ENCODE data around the gene MLXIP. TPM values are rescaled to one million over a fixed set of nuclear protein-coding genes. Genes with fewer than 3 reads are reported as not detected.

MLXIP gene
- total and polyA plus RNA-seq, 7 donors = 50.9 to 184 (median 114) TPM

DNA sequence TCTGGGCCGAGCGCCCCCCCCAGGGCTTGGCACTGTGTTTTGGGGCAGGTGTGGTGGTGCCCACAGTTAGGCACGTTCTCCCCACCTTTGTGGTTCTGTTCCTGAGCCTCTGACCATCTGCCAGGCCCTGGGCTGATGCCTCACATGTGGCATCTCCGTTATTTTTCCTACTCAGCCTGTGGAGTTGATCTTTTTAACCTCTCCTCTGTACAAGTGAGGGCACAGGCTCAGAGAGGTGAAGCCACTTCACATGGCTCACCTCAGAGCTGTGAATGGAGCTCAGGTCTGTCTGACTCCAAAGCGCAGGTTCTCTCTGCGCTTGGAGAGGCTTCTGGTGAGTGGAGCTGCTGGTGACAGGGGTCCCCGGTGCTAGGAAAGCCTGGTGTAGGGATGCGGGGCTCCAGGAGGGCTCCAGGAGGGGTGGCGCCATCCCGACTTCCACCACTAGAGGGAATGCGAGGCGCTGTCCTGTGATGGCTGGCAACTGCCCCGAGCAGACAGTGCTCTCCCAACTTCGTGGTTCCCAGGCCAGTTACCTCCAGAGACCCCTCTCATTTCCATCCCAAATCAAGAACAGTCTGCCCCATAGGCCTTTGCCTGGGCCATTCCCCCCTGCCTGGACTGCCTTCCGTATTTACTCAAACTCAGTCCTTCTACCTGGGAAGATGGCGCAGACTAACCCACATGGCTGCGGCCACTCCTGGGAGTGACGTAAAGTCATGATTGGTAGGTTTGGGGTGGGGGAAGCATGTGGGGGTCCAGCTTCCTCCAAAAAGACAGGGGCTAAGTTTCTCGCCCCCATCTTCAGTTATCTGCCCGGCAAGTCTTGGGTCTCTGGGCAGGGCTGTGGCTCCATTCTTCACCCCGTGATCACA lies 47.0 kb upstream of the MLXIP start:
- ATAC-seq (peak; percentile 36 to 57 (median 50)), DNase-seq (peak in 1 of 2 donors; percentile 72)
- H3K36me3 ChIP-seq (ENCODE audit: insufficient read depth in 1 of 2, low read depth in 1 of 2) = peaks cover 0 to 16% of the 10 kb centered on the region in 2 donors
- H3K9me3 ChIP-seq = no peaks in the 10 kb centered on the region
- H3K4me1 ChIP-seq = peaks cover 39% of the 10 kb centered on the region
- no peak overlapping the region for H3K27ac ChIP-seq
- intact Hi-C loops (cut with DNase I) = no loop called here
- TF ChIP-seq CTCF (IDR thresholded peaks at IDR 0.05) = peak; percentile 63
- H3K4me3 ChIP-seq = no peak overlapping the region
- 64 to 69% (median 68%) methylated on average over 20 to 21 of the region's 21 CpGs for WGBS, 3 donors
- H3K27me3 ChIP-seq (ENCODE audit: insufficient read depth in 3 of 3, low read length in 2 of 3) = no peaks in the 10 kb centered on the region

DNA sequence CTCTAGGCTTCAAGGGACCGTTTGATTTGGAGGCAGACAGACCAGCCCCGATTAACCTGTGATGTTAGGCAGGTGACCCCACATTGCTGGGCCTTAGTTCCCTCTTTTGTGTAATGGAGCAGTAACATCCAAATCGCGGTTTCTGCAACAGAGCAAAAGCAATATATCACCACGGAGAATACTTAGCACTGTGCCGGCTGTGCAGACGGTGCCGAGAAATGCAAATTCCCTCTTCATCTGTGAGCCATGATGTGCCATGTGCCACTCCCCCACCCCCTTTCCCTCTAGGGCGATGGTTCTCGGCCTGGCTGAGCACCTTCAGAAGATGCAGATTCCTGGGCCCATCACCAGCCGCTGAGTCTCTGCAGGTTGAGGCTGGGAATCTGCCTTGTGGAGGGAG lies 46.0 kb upstream of the MLXIP start:
- no peak overlapping the region for H3K27ac ChIP-seq
- no peaks in the 10 kb centered on the region for H3K9me3 ChIP-seq
- TF ChIP-seq CTCF (IDR thresholded peaks at IDR 0.05) = no peak
- H3K4me3 ChIP-seq = no peak overlapping the region
- H3K36me3 ChIP-seq (ENCODE audit: insufficient read depth in 1 of 2, low read depth in 1 of 2) = peaks cover 0 to 26% of the 10 kb centered on the region in 2 donors
- WGBS, 3 donors = 84 to 93% (median 87%) methylated on average over 11 of the region's 11 CpGs
- peaks cover 31% of the 10 kb centered on the region for H3K4me1 ChIP-seq
- intact Hi-C loops (cut with DNase I) = no loop called here
- no peaks in the 10 kb centered on the region for H3K27me3 ChIP-seq (ENCODE audit: insufficient read depth in 3 of 3, low read length in 2 of 3)
- no peak for DNase-seq
- ATAC-seq = no peak

DNA sequence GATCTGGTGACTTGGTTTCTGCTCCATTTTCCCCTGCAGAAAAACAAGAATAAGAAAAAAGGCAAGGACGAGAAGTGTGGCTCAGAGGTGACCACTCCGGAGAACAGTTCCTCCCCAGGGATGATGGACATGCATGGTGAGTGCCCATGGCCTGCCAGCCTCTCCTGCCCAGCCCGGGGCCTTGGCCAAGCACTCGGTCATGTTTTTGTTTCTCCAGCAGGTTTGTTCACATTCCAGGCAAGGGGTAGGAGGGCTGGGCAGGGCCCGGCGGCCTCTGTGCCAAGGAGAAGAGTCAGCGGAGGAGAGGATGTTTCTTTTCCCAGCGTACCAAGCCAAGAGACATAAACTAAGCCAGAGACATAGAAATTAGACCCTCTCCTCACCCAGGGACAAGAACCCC lies 43.3 kb upstream of the MLXIP start:
- 34 to 41% (median 40%) methylated on average over 8 of the region's 8 CpGs for WGBS, 3 donors
- intact Hi-C loops (cut with DNase I) = no loop called here
- no peak overlapping the region for H3K27ac ChIP-seq
- no peak for TF ChIP-seq CTCF (IDR thresholded peaks at IDR 0.05)
- DNase-seq = no peak
- peaks cover 0 to 43% of the 10 kb centered on the region in 2 donors for H3K36me3 ChIP-seq (ENCODE audit: insufficient read depth in 1 of 2, low read depth in 1 of 2)
- peaks cover 5% of the 10 kb centered on the region for H3K4me1 ChIP-seq
- no peaks in the 10 kb centered on the region for H3K27me3 ChIP-seq (ENCODE audit: insufficient read depth in 3 of 3, low read length in 2 of 3)
- peak in 1 of 4 donors; percentile 41 for ATAC-seq
- H3K9me3 ChIP-seq = no peaks in the 10 kb centered on the region
- no peak overlapping the region for H3K4me3 ChIP-seq

DNA sequence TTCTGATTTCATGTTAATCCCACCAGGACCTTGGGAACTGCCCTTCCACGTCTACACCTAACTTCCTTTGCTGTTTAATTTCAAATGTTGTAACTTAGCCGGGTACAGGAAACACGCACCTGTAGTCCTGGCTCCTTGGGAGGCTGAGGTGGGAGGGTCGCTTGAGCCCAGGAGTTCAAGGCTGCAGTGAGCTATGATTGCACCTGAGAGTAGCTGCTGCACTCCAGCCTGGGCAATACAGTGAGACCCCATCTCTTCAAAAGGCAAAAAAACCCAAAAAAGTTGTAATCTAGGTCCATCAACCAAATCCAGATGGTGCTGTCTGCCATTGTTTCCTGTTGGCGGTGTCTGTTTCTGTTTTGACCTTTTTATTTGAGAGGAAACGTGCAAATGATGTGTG lies 42.4 kb upstream of the MLXIP start:
- H3K36me3 ChIP-seq (ENCODE audit: insufficient read depth in 1 of 2, low read depth in 1 of 2) = peaks cover 0 to 43% of the 10 kb centered on the region in 2 donors
- no peaks in the 10 kb centered on the region for H3K9me3 ChIP-seq
- H3K4me1 ChIP-seq = no peaks in the 10 kb centered on the region
- no peak for DNase-seq
- H3K27me3 ChIP-seq (ENCODE audit: insufficient read depth in 3 of 3, low read length in 2 of 3) = no peaks in the 10 kb centered on the region
- no peak overlapping the region for H3K4me3 ChIP-seq
- ATAC-seq = no peak
- intact Hi-C loops (cut with DNase I) = no loop called here
- H3K27ac ChIP-seq = no peak overlapping the region
- WGBS, 3 donors = 91 to 92% (median 92%) methylated on average over 6 of the region's 6 CpGs
- TF ChIP-seq CTCF (IDR thresholded peaks at IDR 0.05) = no peak

Data from psoas muscle (tissue), 8 donors.